Astrocyte (in vitro differentiated cells and primary cell): ENCODE measurements around the gene C11orf24.

ENCODE experiments used
- CTCF ChIP-seq: IDR thresholded peaks from 2 replicates; pipeline ENCODE4 v1.5.1; 2011; ENCODE audit warnings: low read depth, mild to moderate bottlenecking, inconsistent platforms, low read length, moderate library complexity; ENCODE audit not compliant: insufficient read depth
- EZH2 ChIP-seq: IDR thresholded peaks from 2 replicates; pipeline ENCODE4 v1.6.1; 2012; ENCODE audit warnings: mild to moderate bottlenecking, low read length, inconsistent platforms; ENCODE audit not compliant: insufficient read depth

GRCh38 chr11:68213135-68213515 is 58.6 kb downstream of the C11orf24 start, which contains the start of gene KMT5B:
- TF ChIP-seq CTCF = no peak
- TF ChIP-seq EZH2 = no peak
